SU-DHL-6 (cell line): ENCODE measurements around the gene SCO1.

Experiments used
- CTCF ChIP-seq: fragments of 200-600 bp; sonication (generic); IDR thresholded peaks from one replicate; pipeline ENCODE4 v1.5.1; 2017; ENCODE audit warnings: antibody characterized with exemption, mild to moderate bottlenecking, low read length, moderate library complexity; ENCODE audit not compliant: insufficient read depth, poor library complexity, severe bottlenecking
- EZH2phosphoT487 ChIP-seq: fragments of 200-600 bp; sonication (generic), shearing (Covaris generic); conservative IDR thresholded peaks from 2 replicates; pipeline ENCODE4 v1.6.1; 2018; ENCODE audit warnings: mild to moderate bottlenecking, antibody characterized with exemption, low read length, moderate library complexity, mixed read lengths

- TF ChIP-seq CTCF (no peak), EZH2phosphoT487 (no peak)
Observed at GRCh38 chr17:10743316-10744009, 46.1 kb upstream of the SCO1 start.
